ENCODE measurements around the gene TBL1XR1.

DNA sequence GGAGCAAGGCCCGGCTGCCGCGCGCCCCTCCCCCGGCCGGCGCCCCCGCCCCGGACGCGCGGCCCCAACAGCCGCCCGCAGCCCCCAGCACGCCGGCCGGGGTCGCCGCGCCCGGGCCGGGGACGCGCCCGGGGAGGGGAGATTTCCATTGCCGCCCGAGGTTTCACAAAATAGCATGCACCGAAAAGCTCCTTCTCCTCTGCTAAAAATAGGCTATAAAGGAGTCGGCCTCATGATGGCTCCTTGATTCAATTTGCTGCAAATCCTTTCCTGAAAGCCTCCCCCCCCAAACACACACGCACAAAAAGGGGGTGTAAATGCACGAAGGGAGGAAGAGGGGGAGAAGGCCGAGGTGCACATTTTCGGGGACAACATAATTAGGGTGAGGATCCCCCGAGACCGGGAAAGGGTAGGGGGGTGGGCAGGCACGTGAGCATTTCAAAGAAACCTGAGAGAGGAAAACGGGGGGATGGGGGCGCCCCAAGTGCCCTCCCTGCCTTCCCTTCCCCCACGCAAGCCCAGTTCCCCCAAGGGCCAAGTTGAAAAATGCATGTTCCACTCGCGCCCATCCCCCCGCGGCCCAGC lies 734 bp downstream of the TBL1XR1 start:
- TF ChIP-seq, protein P1, sequence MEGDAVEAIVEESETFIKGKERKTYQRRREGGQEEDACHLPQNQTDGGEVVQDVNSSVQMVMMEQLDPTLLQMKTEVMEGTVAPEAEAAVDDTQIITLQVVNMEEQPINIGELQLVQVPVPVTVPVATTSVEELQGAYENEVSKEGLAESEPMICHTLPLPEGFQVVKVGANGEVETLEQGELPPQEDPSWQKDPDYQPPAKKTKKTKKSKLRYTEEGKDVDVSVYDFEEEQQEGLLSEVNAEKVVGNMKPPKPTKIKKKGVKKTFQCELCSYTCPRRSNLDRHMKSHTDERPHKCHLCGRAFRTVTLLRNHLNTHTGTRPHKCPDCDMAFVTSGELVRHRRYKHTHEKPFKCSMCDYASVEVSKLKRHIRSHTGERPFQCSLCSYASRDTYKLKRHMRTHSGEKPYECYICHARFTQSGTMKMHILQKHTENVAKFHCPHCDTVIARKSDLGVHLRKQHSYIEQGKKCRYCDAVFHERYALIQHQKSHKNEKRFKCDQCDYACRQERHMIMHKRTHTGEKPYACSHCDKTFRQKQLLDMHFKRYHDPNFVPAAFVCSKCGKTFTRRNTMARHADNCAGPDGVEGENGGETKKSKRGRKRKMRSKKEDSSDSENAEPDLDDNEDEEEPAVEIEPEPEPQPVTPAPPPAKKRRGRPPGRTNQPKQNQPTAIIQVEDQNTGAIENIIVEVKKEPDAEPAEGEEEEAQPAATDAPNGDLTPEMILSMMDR (IDR thresholded peaks at IDR 0.05; ENCODE audit: extremely low read depth in 1 of 2, insufficient read depth in 1 of 2, low read depth in 1 of 2, low read length in 2 of 2): no peak
- TF ChIP-seq POLR2A (IDR thresholded peaks at IDR 0.05; ENCODE audit: low read depth, low read length): no peak
- TF ChIP-seq JUN (IDR thresholded peaks at IDR 0.05; ENCODE audit: borderline replicate concordance, insufficient read depth, insufficient read length, low read depth): no peak
- TF ChIP-seq, protein P2, sequence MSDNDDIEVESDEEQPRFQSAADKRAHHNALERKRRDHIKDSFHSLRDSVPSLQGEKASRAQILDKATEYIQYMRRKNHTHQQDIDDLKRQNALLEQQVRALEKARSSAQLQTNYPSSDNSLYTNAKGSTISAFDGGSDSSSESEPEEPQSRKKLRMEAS (IDR thresholded peaks at IDR 0.05; ENCODE audit: insufficient read depth, insufficient read length): no peak
- TF ChIP-seq POLR2AphosphoS5 (IDR thresholded peaks at IDR 0.05; ENCODE audit: insufficient read depth, low read depth, low read length): no peak
- no peak for TF ChIP-seq EZH2 (IDR thresholded peaks at IDR 0.05; ENCODE audit: borderline replicate concordance, low read depth, low read length, severe bottlenecking)

Data from endothelial cell of umbilical vein (primary cell).